ENCODE results near the gene SAMM50.

DNA sequence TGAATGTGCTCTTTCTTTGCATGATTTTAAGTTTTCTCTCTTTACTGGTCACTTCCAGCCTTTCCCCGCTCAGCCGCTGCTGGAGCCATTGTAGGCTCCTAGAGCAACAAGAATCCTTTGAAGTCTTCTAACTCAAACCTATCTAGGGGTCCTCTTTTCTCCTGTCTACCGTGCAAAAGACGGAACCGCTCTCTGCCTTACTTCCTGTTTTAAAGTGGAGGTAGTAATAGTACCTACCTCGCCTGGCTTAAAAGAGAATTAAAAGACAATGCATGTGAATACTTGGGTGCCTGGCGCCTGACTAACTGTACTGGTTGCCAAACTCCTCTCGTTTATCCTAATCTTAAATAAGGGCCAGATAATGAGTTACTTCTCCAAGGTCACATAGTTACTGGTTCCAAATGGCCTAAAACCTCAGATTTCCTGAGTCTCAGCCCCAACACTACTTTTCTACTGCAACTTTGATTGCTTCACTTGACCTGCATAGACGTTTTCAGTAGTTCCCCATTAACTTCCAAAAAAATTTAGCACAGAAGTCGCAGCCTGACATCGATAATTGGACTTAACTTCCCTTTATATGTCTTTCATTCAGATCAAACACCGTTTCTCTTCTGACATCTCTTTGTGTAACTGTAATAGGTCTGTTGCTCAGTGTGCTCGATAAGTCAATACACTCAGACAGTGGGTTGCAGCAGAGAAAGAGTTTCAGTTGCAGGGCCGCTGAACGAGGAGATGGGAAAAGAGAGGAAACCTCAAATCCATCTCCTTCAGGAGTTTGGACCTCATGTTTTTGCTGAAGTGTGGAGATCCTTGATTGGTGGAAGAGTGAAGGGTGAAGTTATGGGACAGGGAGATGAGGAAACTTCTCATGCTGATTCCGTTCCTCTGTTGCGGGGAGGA, 891 bp downstream of the SAMM50 start:
- TF ChIP-seq, protein P1, sequence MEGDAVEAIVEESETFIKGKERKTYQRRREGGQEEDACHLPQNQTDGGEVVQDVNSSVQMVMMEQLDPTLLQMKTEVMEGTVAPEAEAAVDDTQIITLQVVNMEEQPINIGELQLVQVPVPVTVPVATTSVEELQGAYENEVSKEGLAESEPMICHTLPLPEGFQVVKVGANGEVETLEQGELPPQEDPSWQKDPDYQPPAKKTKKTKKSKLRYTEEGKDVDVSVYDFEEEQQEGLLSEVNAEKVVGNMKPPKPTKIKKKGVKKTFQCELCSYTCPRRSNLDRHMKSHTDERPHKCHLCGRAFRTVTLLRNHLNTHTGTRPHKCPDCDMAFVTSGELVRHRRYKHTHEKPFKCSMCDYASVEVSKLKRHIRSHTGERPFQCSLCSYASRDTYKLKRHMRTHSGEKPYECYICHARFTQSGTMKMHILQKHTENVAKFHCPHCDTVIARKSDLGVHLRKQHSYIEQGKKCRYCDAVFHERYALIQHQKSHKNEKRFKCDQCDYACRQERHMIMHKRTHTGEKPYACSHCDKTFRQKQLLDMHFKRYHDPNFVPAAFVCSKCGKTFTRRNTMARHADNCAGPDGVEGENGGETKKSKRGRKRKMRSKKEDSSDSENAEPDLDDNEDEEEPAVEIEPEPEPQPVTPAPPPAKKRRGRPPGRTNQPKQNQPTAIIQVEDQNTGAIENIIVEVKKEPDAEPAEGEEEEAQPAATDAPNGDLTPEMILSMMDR (conservative IDR thresholded peaks at IDR 0.05 in 1 of 2, IDR thresholded peaks at IDR 0.05 in 1 of 2; ENCODE audit: low read depth in 1 of 2, low read length in 2 of 2) = no peak
- no peak for TF ChIP-seq EZH2 (IDR thresholded peaks at IDR 0.05; ENCODE audit: low read length, missing control alignments)
